CD14-positive monocyte (primary cell): Measurements from ENCODE around the gene POU6F2. TPM values are rescaled to one million over a fixed set of nuclear protein-coding genes. Genes with fewer than 3 reads are reported as not detected.

Experiments used
- DNase-seq, 3 donors: peaks; one replicate each; pipeline ENCODE4 v3.0.0-alpha.2; 2011 to 2022
- H2AFZ ChIP-seq: 2 replicates; pipeline ENCODE4 v1.6.0; 2012; ENCODE audit warnings: mild to moderate bottlenecking, low read depth, low read length, inconsistent platforms; ENCODE audit not compliant: insufficient read depth, poor library complexity, severe bottlenecking
- H3K27ac ChIP-seq, 2 donors: 1 replicate in 1 of 2; 2 replicates in 1 of 2; pipeline ENCODE4 v1.5.1; 2012 to 2013; ENCODE audit warnings: low read length in 2 of 2, control low read depth in 1 of 2, inconsistent platforms in 1 of 2, low read depth in 1 of 2, mild to moderate bottlenecking in 1 of 2
- H3K27me3 ChIP-seq, 2 donors: one replicate each; pipeline versions ENCODE4 v1.6.0 to v1.6.1; 2011 to 2013; ENCODE audit warnings: low read length in 2 of 2; ENCODE audit not compliant: control insufficient read depth in 2 of 2, insufficient read depth in 2 of 2
- H3K36me3 ChIP-seq, 2 donors: replicated peaks in 1 of 2; 1 replicate in 1 of 2; 2 replicates in 1 of 2; pipeline versions ENCODE4 v1.5.1 to v1.6.1; 2012 to 2013; ENCODE audit warnings: low read length in 2 of 2, control low read depth in 1 of 2, inconsistent platforms in 1 of 2, mild to moderate bottlenecking in 1 of 2; ENCODE audit not compliant: insufficient read depth in 2 of 2, control insufficient read depth in 1 of 2
- H3K4me1 ChIP-seq, 2 donors: 1 replicate in 1 of 2; 2 replicates in 1 of 2; pipeline versions ENCODE4 v1.5.1 to v1.6.1; 2012 to 2013; ENCODE audit warnings: low read length in 2 of 2, control low read depth in 1 of 2, inconsistent platforms in 1 of 2, mild to moderate bottlenecking in 1 of 2, moderate library complexity in 1 of 2; ENCODE audit not compliant: insufficient read depth in 2 of 2, control insufficient read depth in 1 of 2
- H3K4me2 ChIP-seq: replicated peaks from 2 replicates; pipeline ENCODE3; 2012; ENCODE audit warnings: low read length, moderate library complexity, mild to moderate bottlenecking; ENCODE audit not compliant: poor library complexity, severe bottlenecking; ENCODE audit errors: extremely low read depth
- H3K4me3 ChIP-seq, 3 experiments: fragments of 200-600 bp in 1 of 3; sonication (generic) in 1 of 3; replicated peaks in 1 of 3; 1 replicate in 2 of 3; 2 replicates in 1 of 3; pipeline ENCODE4 v1.5.1; 2011 to 2013; ENCODE audit warnings: low read length in 3 of 3, mild to moderate bottlenecking in 3 of 3, control low read depth in 2 of 3, low read depth in 2 of 3, inconsistent platforms in 1 of 3, moderate library complexity in 1 of 3
- H3K79me2 ChIP-seq: 2 replicates; pipeline ENCODE4 v1.6.0; 2012; ENCODE audit warnings: mild to moderate bottlenecking, control low read depth, inconsistent platforms, low read length, moderate library complexity; ENCODE audit not compliant: insufficient read depth
- H3K9ac ChIP-seq: 2 replicates; pipeline ENCODE4 v1.6.0; 2017; ENCODE audit warnings: low read length, mild to moderate bottlenecking; ENCODE audit not compliant: insufficient read depth, poor library complexity, severe bottlenecking
- H3K9me3 ChIP-seq, 2 donors: replicated peaks in 1 of 2; 1 replicate in 1 of 2; 2 replicates in 1 of 2; pipeline versions ENCODE4 v1.5.1 to v1.6.1; 2012 to 2013; ENCODE audit warnings: low read length in 2 of 2, control low read depth in 1 of 2; ENCODE audit not compliant: control insufficient read depth in 1 of 2, insufficient read depth in 1 of 2
- H4K20me1 ChIP-seq: 2 replicates; pipeline ENCODE4 v1.6.0; 2012; ENCODE audit warnings: mild to moderate bottlenecking, low read length, control low read depth, moderate library complexity; ENCODE audit not compliant: insufficient read depth
- H3K27ac Mint-ChIP-seq, 7 donors: one replicate each; pipeline ENCODE4 v1.8.0; 2020; ENCODE audit warnings: mild to moderate bottlenecking in 7 of 7, mixed read lengths in 7 of 7, moderate library complexity in 6 of 7, inconsistent platforms in 2 of 7
- H3K27me3 Mint-ChIP-seq, 3 donors: one replicate each; pipeline ENCODE4 v1.8.0; 2021 to 2022; ENCODE audit warnings: low read depth in 3 of 3, mild to moderate bottlenecking in 3 of 3, mixed read lengths in 3 of 3, moderate library complexity in 3 of 3, inconsistent platforms in 1 of 3
- H3K36me3 Mint-ChIP-seq, 2 donors: one replicate each; pipeline ENCODE4 v1.8.0; 2020; ENCODE audit warnings: mixed read lengths in 2 of 2, inconsistent platforms in 1 of 2, mild to moderate bottlenecking in 1 of 2
- H3K4me1 Mint-ChIP-seq: one replicate; pipeline ENCODE4 v1.8.0; 2020; ENCODE audit warnings: mild to moderate bottlenecking, mixed read lengths
- H3K4me3 Mint-ChIP-seq, 2 donors: one replicate each; pipeline ENCODE4 v1.8.0; 2020; ENCODE audit warnings: mild to moderate bottlenecking in 2 of 2, mixed read lengths in 2 of 2, moderate library complexity in 1 of 2
- H3K9me3 Mint-ChIP-seq, 7 donors: one replicate each; pipeline ENCODE4 v1.8.0; 2020 to 2022; ENCODE audit warnings: mixed read lengths in 7 of 7, mild to moderate bottlenecking in 6 of 7, moderate library complexity in 6 of 7, inconsistent platforms in 2 of 7
- CTCF ChIP-seq: fragments of 200-600 bp; IDR thresholded peaks from one replicate; pipeline ENCODE4 v1.8.0; 2022; ENCODE audit warnings: antibody characterized with exemption, mild to moderate bottlenecking
- WGBS: methylation state at CpG from one replicate; pipeline ENCODE4 v1.1.5; 2013; ENCODE audit warnings: missing lambda C conversion rate; ENCODE audit not compliant: insufficient coverage; 5-methylcytosine and 5-hydroxymethylcytosine counted together
- intact Hi-C, 2 donors: fragments of 100-400 bp; cut with micrococcal nuclease; formaldehyde crosslinking; loops; one replicate each; pipeline versions ENCODE4 v1.15.0 to v1.15.1; 2023
- polyA plus RNA-seq, 3 donors: library from polyadenylated mRNA; depleted of rRNA in 1 of 3; unstranded in 2 of 3; stranded (reverse) in 1 of 3; fragments of 300-500 nt in 2 of 3; fragments of >200 nt in 1 of 3; fragmentation: Illumina TruSeq in 2 of 3; gene quantifications; 1 replicate in 2 of 3; 2 replicates in 1 of 3; pipeline ENCODE4 v1.2.3, GENCODE V29; 2012 to 2021

The POU6F2 gene
- polyA plus RNA-seq, 3 donors, result not detected

GRCh38 chr7:39293056-39293823, 315.5 kb downstream of the POU6F2 start:
- Histone ChIP-seq H3K9ac (no peak overlapping the region), H3K9me3 (no peaks in the 10 kb centered on the region), H3K4me2 (no peak overlapping the region), H2AFZ (no peak overlapping the region), H4K20me1 (no peaks in the 10 kb centered on the region), H3K27me3 (no peaks in the 10 kb centered on the region), H3K27ac (no peak overlapping the region), H3K79me2 (no peaks in the 10 kb centered on the region), H3K4me1 (no peaks in the 10 kb centered on the region), H3K4me3 (no peak overlapping the region), H3K36me3 (no peaks in the 10 kb centered on the region)
- no peak for TF ChIP-seq CTCF
- Mint-ChIP-seq H3K9me3 (peaks cover 0 to 5% (median 2%) of the 10 kb centered on the region in 7 donors), H3K27me3 (peaks cover 0 to 4% (median 0%) of the 10 kb centered on the region in 3 donors), H3K4me1 (no peaks in the 10 kb centered on the region), H3K4me3 (no peak overlapping the region), H3K36me3 (no peaks in the 10 kb centered on the region), H3K27ac (no peak overlapping the region)
- intact Hi-C loops, result no loop called here
- DNase-seq, result no peak
- 92% methylated on average over 14 of the region's 26 CpGs for WGBS

DNA sequence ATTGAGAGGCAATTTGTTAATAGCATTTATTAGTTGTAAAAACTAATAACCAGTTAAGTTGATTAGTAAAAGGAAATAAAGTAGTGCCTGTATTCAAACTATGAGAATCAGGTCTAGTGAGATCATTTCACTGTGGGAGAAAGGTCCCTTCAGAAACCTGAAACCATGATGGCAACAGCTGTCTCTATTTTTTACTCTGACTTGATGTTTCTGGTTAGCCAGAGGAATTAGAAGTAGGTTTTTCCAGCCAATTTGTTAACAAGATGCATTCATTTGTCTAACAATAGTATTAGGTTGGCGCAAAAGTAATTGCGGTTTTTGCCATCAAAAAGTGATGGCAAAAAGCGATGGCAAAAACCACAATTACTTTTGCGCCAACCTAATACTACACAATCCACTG, 316.3 kb downstream of the POU6F2 start:
- Histone ChIP-seq H3K27me3 (no peaks in the 10 kb centered on the region), H3K4me1 (no peaks in the 10 kb centered on the region), H4K20me1 (no peaks in the 10 kb centered on the region), H3K27ac (no peak overlapping the region), H2AFZ (no peak overlapping the region), H3K79me2 (no peaks in the 10 kb centered on the region), H3K9me3 (no peaks in the 10 kb centered on the region), H3K4me2 (no peak overlapping the region), H3K36me3 (no peaks in the 10 kb centered on the region), H3K9ac (no peak overlapping the region), H3K4me3 (no peak overlapping the region)
- no peak overlapping the region for H3K27ac Mint-ChIP-seq
- H3K36me3 Mint-ChIP-seq, result no peaks in the 10 kb centered on the region
- peaks cover 1 to 3% (median 2%) of the 10 kb centered on the region in 3 donors for H3K27me3 Mint-ChIP-seq
- no peak for TF ChIP-seq CTCF
- intact Hi-C loops, result no loop called here
- WGBS, result no CpG with 5 or more reads among the region's 4 CpGs
- H3K4me3 Mint-ChIP-seq, result no peak overlapping the region
- peaks cover 0 to 6% (median 2%) of the 10 kb centered on the region in 7 donors for H3K9me3 Mint-ChIP-seq
- no peaks in the 10 kb centered on the region for H3K4me1 Mint-ChIP-seq
- DNase-seq, result no peak
